H1 (cell line): ENCODE results near the gene SUSD5. TPM values are rescaled to one million over a fixed set of nuclear protein-coding genes. Genes with fewer than 3 reads are reported as not detected.

Experiments
- CTCF ChIA-PET: fragments of 300-600 bp; sonication (Branson Sonifier 250); formaldehyde crosslinking; loops from one replicate; lab custom pipeline; 2021; ENCODE audit not compliant: partially characterized antibody; lab: Charles Lee
- POLR2A ChIA-PET: fragments of 300-600 bp; sonication (Branson Sonifier 250); formaldehyde crosslinking; loops from one replicate; lab custom pipeline; 2021; ENCODE audit warnings: inconsistent platforms; ENCODE audit not compliant: partially characterized antibody; lab: Charles Lee
- DNase-seq, 2 experiments: peaks; one replicate each; pipeline versions ENCODE4 v3.0.0 to v3.0.0-alpha.2; 2010 to 2022; ENCODE audit warnings: low spot score in 2 of 2, low read depth in 1 of 2, mixed read lengths in 1 of 2
- FAIRE-seq: peaks from 2 replicates; lab custom pipeline; 2011; peaks lifted over from hg19 to GRCh38; lab: Jason Lieb, UNC
- H2AFZ ChIP-seq: 2 replicates; pipeline ENCODE4 v1.8.1; 2012; ENCODE audit warnings: low read length, inconsistent platforms
- H2AK5ac ChIP-seq: 2 replicates; pipeline ENCODE4 v1.6.1; 2013; ENCODE audit warnings: low read depth, low read length
- H2BK120ac ChIP-seq: replicated peaks from 2 replicates; pipeline ENCODE3; 2013; ENCODE audit warnings: low read depth, low read length, inconsistent platforms
- H2BK12ac ChIP-seq: 2 replicates; pipeline ENCODE4 v1.6.1; 2013; ENCODE audit warnings: low read depth, low read length
- H2BK15ac ChIP-seq: 2 replicates; pipeline ENCODE4 v1.6.1; 2013; ENCODE audit warnings: low read length
- H2BK20ac ChIP-seq: 2 replicates; pipeline ENCODE4 v1.6.1; 2013; ENCODE audit warnings: low read length
- H2BK5ac ChIP-seq: 2 replicates; pipeline ENCODE4 v1.6.1; 2013; ENCODE audit warnings: low read depth, low read length
- H3K14ac ChIP-seq: 2 replicates; pipeline ENCODE4 v1.6.1; 2013; ENCODE audit warnings: inconsistent platforms; ENCODE audit not compliant: insufficient read length
- H3K18ac ChIP-seq: 2 replicates; pipeline ENCODE4 v1.6.1; 2013; ENCODE audit warnings: low read length; ENCODE audit errors: extremely low read depth
- H3K23ac ChIP-seq: 2 replicates; pipeline ENCODE4 v1.6.1; 2013; ENCODE audit warnings: inconsistent platforms; ENCODE audit not compliant: insufficient read length
- H3K23me2 ChIP-seq: 2 replicates; pipeline ENCODE4 v1.6.1; 2013; ENCODE audit warnings: low read depth, low read length
- H3K27ac ChIP-seq: 2 replicates; pipeline ENCODE4 v1.6.1; 2011; ENCODE audit warnings: low read depth, low read length, inconsistent platforms
- H3K27me3 ChIP-seq, 4 experiments: replicated peaks in 1 of 4; 1 replicate in 1 of 4; 2 replicates in 3 of 4; pipeline versions ENCODE4 v1.6.1 to v1.8.1; 2011 to 2013; ENCODE audit warnings: low read length in 3 of 4, mild to moderate bottlenecking in 3 of 4, inconsistent platforms in 2 of 4, mixed read lengths in 2 of 4, moderate library complexity in 1 of 4; ENCODE audit not compliant: control insufficient read depth in 3 of 4, insufficient read depth in 3 of 4; ENCODE audit errors: extremely low read depth in 1 of 4
- H3K36me3 ChIP-seq, 4 experiments: 2 replicates each; pipeline versions ENCODE4 v1.6.1 to v1.8.1; 2011 to 2013; ENCODE audit warnings: mild to moderate bottlenecking in 4 of 4, low read length in 3 of 4, moderate library complexity in 2 of 4, control low read depth in 1 of 4, inconsistent platforms in 1 of 4; ENCODE audit not compliant: insufficient read depth in 4 of 4, control insufficient read depth in 2 of 4
- H3K4ac ChIP-seq: replicated peaks from 2 replicates; pipeline ENCODE3; 2013; ENCODE audit warnings: low read length, low read depth, mixed read lengths, inconsistent platforms; ENCODE audit not compliant: insufficient read length
- H3K4me1 ChIP-seq, 4 experiments: replicated peaks in 1 of 4; 1 replicate in 1 of 4; 2 replicates in 3 of 4; pipeline versions ENCODE4 v1.6.1 to v1.8.1; 2011 to 2013; ENCODE audit warnings: low read length in 3 of 4, inconsistent platforms in 2 of 4, mixed read lengths in 1 of 4; ENCODE audit not compliant: insufficient read depth in 4 of 4, control insufficient read depth in 3 of 4
- H3K4me2 ChIP-seq, 2 experiments: 2 replicates each; pipeline versions ENCODE4 v1.6.1 to v1.8.1; 2011 to 2013; ENCODE audit warnings: low read depth in 2 of 2, low read length in 2 of 2, control low read depth in 1 of 2, inconsistent platforms in 1 of 2, mild to moderate bottlenecking in 1 of 2; ENCODE audit not compliant: insufficient read depth in 1 of 2
- H3K4me3 ChIP-seq, 4 experiments: fragments of 200-600, 300-600 bp in 1 of 4; sonication (generic), shearing (Covaris generic), sonication (Bioruptor Twin) in 1 of 4; 2 replicates each; pipeline versions ENCODE4 v1.5.1 to v1.8.1; 2011 to 2016; ENCODE audit warnings: low read length in 4 of 4, low read depth in 3 of 4, control low read depth in 2 of 4, inconsistent platforms in 2 of 4, mild to moderate bottlenecking in 2 of 4, mixed read lengths in 1 of 4, moderate library complexity in 1 of 4; ENCODE audit not compliant: insufficient read depth in 2 of 4; ENCODE audit errors: extremely low read depth in 1 of 4
- H3K56ac ChIP-seq: replicated peaks from 2 replicates; pipeline ENCODE3; 2013; ENCODE audit warnings: low read depth, mild to moderate bottlenecking, mixed read lengths, low read length, inconsistent platforms; ENCODE audit not compliant: insufficient read length
- H3K79me1 ChIP-seq: 2 replicates; pipeline ENCODE4 v1.6.1; 2013; ENCODE audit warnings: low read depth, low read length, control low read depth
- H3K79me2 ChIP-seq, 2 experiments: 2 replicates each; pipeline versions ENCODE4 v1.6.1 to v1.8.1; 2012 to 2013; ENCODE audit warnings: low read length in 2 of 2, mild to moderate bottlenecking in 2 of 2, inconsistent platforms in 1 of 2; ENCODE audit not compliant: insufficient read depth in 2 of 2, control insufficient read depth in 1 of 2
- H3K9ac ChIP-seq, 4 experiments: replicated peaks in 1 of 4; 1 replicate in 1 of 4; 2 replicates in 3 of 4; pipeline versions ENCODE4 v1.6.1 to v1.8.1; 2011 to 2013; ENCODE audit warnings: low read depth in 3 of 4, low read length in 3 of 4, control low read depth in 2 of 4, mild to moderate bottlenecking in 2 of 4, moderate library complexity in 2 of 4, inconsistent platforms in 1 of 4; ENCODE audit errors: extremely low read depth in 1 of 4
- H3K9me3 ChIP-seq, 2 experiments: 2 replicates each; pipeline versions ENCODE4 v1.6.1 to v1.8.1; 2012 to 2013; ENCODE audit warnings: mild to moderate bottlenecking in 2 of 2, moderate library complexity in 2 of 2, control low read depth in 1 of 2, inconsistent platforms in 1 of 2, low read depth in 1 of 2, low read length in 1 of 2, mixed read lengths in 1 of 2; ENCODE audit not compliant: insufficient read depth in 2 of 2
- H4K20me1 ChIP-seq, 2 experiments: replicated peaks in 1 of 2; 2 replicates each; pipeline versions ENCODE3 to v1.8.1; 2011 to 2013; ENCODE audit warnings: inconsistent platforms in 2 of 2, low read length in 2 of 2, mild to moderate bottlenecking in 1 of 2; ENCODE audit not compliant: insufficient read depth in 2 of 2, control insufficient read depth in 1 of 2
- H4K5ac ChIP-seq: 2 replicates; pipeline ENCODE4 v1.6.1; 2013; ENCODE audit warnings: low read length, low read depth, mixed read lengths, inconsistent platforms; ENCODE audit not compliant: insufficient read length
- H4K8ac ChIP-seq: 2 replicates; pipeline ENCODE4 v1.8.0; 2013; ENCODE audit warnings: mild to moderate bottlenecking, moderate library complexity, low read length, inconsistent platforms; ENCODE audit not compliant: insufficient read depth; ENCODE audit errors: extremely low read depth
- H4K91ac ChIP-seq: replicated peaks from 2 replicates; pipeline ENCODE3; 2013; ENCODE audit warnings: low read length, mixed read lengths, inconsistent platforms; ENCODE audit not compliant: insufficient read length
- BRCA1 ChIP-seq: IDR thresholded peaks from 2 replicates; pipeline ENCODE4 v1.6.1; 2012; ENCODE audit warnings: low read depth, low read length, improper control_type of control experiment
- EZH2 ChIP-seq: fragments of 200-600 bp; sonication (generic); IDR thresholded peaks from 2 replicates; pipeline ENCODE4 v1.7.1; 2012; ENCODE audit warnings: low read depth, mild to moderate bottlenecking, moderate library complexity, low read length, inconsistent platforms; ENCODE audit not compliant: severe bottlenecking
- HDAC2 ChIP-seq, 2 experiments: fragments of 300-600 bp in 1 of 2; sonication (generic) in 1 of 2; IDR thresholded peaks; 2 replicates each; pipeline ENCODE4 v1.6.1; 2011 to 2012; ENCODE audit warnings: low read depth in 2 of 2, low read length in 2 of 2, mild to moderate bottlenecking in 2 of 2, moderate library complexity in 2 of 2, borderline replicate concordance in 1 of 2, inconsistent platforms in 1 of 2
- KDM4A ChIP-seq: IDR thresholded peaks from one replicate; pipeline ENCODE4 v1.7.1; 2012; ENCODE audit warnings: low read depth, mild to moderate bottlenecking, moderate library complexity, low read length, inconsistent platforms; ENCODE audit not compliant: severe bottlenecking
- WGBS, 2 experiments: shearing (Covaris generic) in 1 of 2; methylation state at CpG; one replicate each; pipeline versions ENCODE4 v1.1.6 to v1.1.7; 2013 to 2015; ENCODE audit warnings: low lambda C conversion rate in 2 of 2, mixed read lengths in 2 of 2, inconsistent platforms in 1 of 2, low coverage in 1 of 2, missing lambda C conversion rate in 1 of 2; ENCODE audit not compliant: insufficient replicate concordance in 2 of 2, insufficient coverage in 1 of 2, insufficient read length in 1 of 2; ENCODE audit errors: extremely low coverage in 1 of 2, missing lambda C conversion rate in 1 of 2; 5-methylcytosine and 5-hydroxymethylcytosine counted together
- polyA plus RNA-seq, 7 experiments: library from polyadenylated mRNA; depleted of rRNA in 3 of 7; stranded (reverse) in 5 of 7; unstranded in 2 of 7; fragments of >200 nt in 5 of 7; fragments of 200-250 nt in 2 of 7; gene quantifications; 1 replicate in 5 of 7; 2 replicates in 1 of 7; 4 replicates in 1 of 7; pipeline versions ENCODE4 v1.2.1 to v1.2.3, GENCODE V29; 2011 to 2013; ENCODE audit warnings: missing spikeins in 2 of 7, mixed read lengths in 2 of 7
- total RNA-seq: library from RNA; stranded (reverse); fragmentation: NEBNext Ultra II Directional; extraction: Animal tissue kit (Norgen Biotek cat#: 25700); gene quantifications from 2 replicates; pipeline ENCODE4 v1.2.1, GENCODE V29; 2021

SUSD5 gene
- total and polyA plus RNA-seq, 2 of the 8 experiments (the other 6 are each of a cell fraction or from before 2014, with no cell fraction given) = 0.92 to 3.3 TPM

DNA sequence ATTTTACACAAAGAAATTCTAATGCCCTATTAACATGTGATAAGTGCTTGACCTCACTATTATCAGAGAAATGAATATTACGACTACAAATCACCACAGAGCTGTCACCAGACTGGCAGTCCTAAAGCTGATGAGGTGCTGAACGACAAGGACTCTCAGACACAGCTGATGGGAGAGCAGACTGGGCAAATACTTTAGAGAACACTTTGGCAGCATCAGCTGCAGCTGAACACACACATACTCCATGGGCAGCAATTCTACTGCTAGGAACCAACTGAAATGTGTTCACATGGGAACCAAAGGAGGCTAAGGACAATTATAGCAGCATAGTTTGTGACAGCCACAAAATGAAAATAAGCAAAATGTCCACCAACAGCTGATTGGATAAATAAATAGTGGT is 45.5 kb downstream of the SUSD5 start:
- FAIRE-seq (no peak), DNase-seq (no peak)
- Histone ChIP-seq H3K14ac (no peak overlapping the region), H3K18ac (no peak overlapping the region), H3K9me3 (no peaks in the 10 kb centered on the region), H3K23ac (no peak overlapping the region), H2AK5ac (no peak overlapping the region), H3K36me3 (no peaks in the 10 kb centered on the region), H2BK12ac (no peak overlapping the region), H3K56ac (no peak overlapping the region), H2BK15ac (no peak overlapping the region), H3K4me3 (no peak overlapping the region), H3K4ac (no peak overlapping the region), H2BK120ac (no peak overlapping the region), H2AFZ (no peak overlapping the region), H2BK20ac (no peak overlapping the region), H3K4me1 (no peaks in the 10 kb centered on the region), H3K9ac (no peak overlapping the region), H4K8ac (no peak overlapping the region)
- ChIA-PET CTCF (interaction anchor here (1.0 to 2.5 kb wide), 4 partner anchors 29 to 200 kb away, joined by 3 to 7 read pairs (median 5); no protein-coding TSS in a partner anchor), POLR2A (no interaction called here)
- TF ChIP-seq KDM4A (no peak), BRCA1 (no peak), EZH2 (no peak), HDAC2 (IDR thresholded peaks at IDR 0.05; ENCODE audit: borderline replicate concordance in 1 of 2, low read depth in 2 of 2, low read length in 2 of 2) (no peak)
- TF ChIP-seq, all 59 proteins: peak for 0
- Histone ChIP-seq H4K91ac (no peak overlapping the region), H3K27ac (no peak overlapping the region), H2BK5ac (no peak overlapping the region), H3K4me2 (no peak overlapping the region), H4K5ac (no peak overlapping the region), H3K27me3 (no peaks in the 10 kb centered on the region), H3K23me2 (no peaks in the 10 kb centered on the region), H3K79me2 (no peaks in the 10 kb centered on the region), H3K79me1 (0 out of 2 replicates have a peak, but pooled peaks cover 3% of the 10 kb centered on the region), H4K20me1 (no peaks in the 10 kb centered on the region)
- WGBS, 2 experiments = 56% methylated on average over 2 of the region's 2 CpGs; no CpG with 5 or more reads in 1 of the 2 experiments
